WTC11 (cell line): ENCODE measurements around the gene AKR1B15. TPM values are rescaled to one million over a fixed set of nuclear protein-coding genes. Genes with fewer than 3 reads are reported as not detected.
A peak's percentile ranks its signal among the peaks of the same experiment; 100 is the strongest.

Experiments
- ATAC-seq: fragments of 200-7000 bp; cut with Tn5 transposase; 2 replicates; pipeline ENCODE4 v1.10.0; 2021; ENCODE audit warnings: mild to moderate bottlenecking, moderate library complexity
- CTCF ChIA-PET: fragments of 300-600 bp; sonication (Branson Sonifier 250); formaldehyde crosslinking; loops from one replicate; lab custom pipeline; 2021; ENCODE audit warnings: antibody characterized with exemption; lab: Charles Lee
- POLR2A ChIA-PET: fragments of 350-600 bp; sonication (Branson Sonifier 250); formaldehyde crosslinking; loops from one replicate; lab custom pipeline; 2021; ENCODE audit warnings: antibody characterized with exemption; lab: Charles Lee
- DNase-seq: peaks from one replicate; pipeline ENCODE4 v3.0.0; 2021; ENCODE audit warnings: low spot score
- H3K27ac Mint-ChIP-seq: 2 replicates; pipeline ENCODE4 v1.8.0; 2021; ENCODE audit warnings: mixed read lengths
- H3K27me3 Mint-ChIP-seq: 2 replicates; pipeline ENCODE4 v1.8.0; 2021; ENCODE audit warnings: low read depth, mild to moderate bottlenecking, moderate library complexity, mixed read lengths
- H3K36me3 Mint-ChIP-seq: 2 replicates; pipeline ENCODE4 v1.8.0; 2021; ENCODE audit warnings: mixed read lengths
- H3K4me1 Mint-ChIP-seq: 2 replicates; pipeline ENCODE4 v1.8.0; 2022; ENCODE audit warnings: mixed read lengths
- H3K4me3 Mint-ChIP-seq: 2 replicates; pipeline ENCODE4 v1.8.0; 2021; ENCODE audit warnings: mild to moderate bottlenecking, moderate library complexity, mixed read lengths
- H3K9me3 Mint-ChIP-seq: 2 replicates; pipeline ENCODE4 v1.8.0; 2021; ENCODE audit warnings: mixed read lengths
- EMX1 ChIP-seq: fragments of 250-450 bp; sonication (Bioruptor Pico); IDR thresholded peaks from 2 replicates; pipeline ENCODE4 v1.8.0; 2021; ENCODE audit warnings: mild to moderate bottlenecking
- ESRRA ChIP-seq: sonication (generic); formaldehyde crosslinking; IDR thresholded peaks from 2 replicates; pipeline ENCODE4 v1.8.1; 2022; ENCODE audit warnings: mild to moderate bottlenecking, missing genetic modification reagents, borderline replicate concordance
- ETV6 ChIP-seq: sonication (generic); formaldehyde crosslinking; IDR thresholded peaks from 2 replicates; pipeline ENCODE4 v1.8.1; 2022; ENCODE audit warnings: mild to moderate bottlenecking, missing genetic modification reagents
- FOXK1 ChIP-seq: sonication (generic); formaldehyde crosslinking; IDR thresholded peaks from 2 replicates; pipeline ENCODE4 v1.8.0; 2022; ENCODE audit warnings: mild to moderate bottlenecking, moderate library complexity, missing genetic modification reagents
- HMGA2 ChIP-seq: fragments of 250-450 bp; sonication (Bioruptor Pico); IDR thresholded peaks from 2 replicates; pipeline ENCODE4 v1.4.0; 2021; ENCODE audit warnings: mild to moderate bottlenecking, moderate library complexity
- MXD4 ChIP-seq: fragments of 250-450 bp; sonication (Bioruptor Pico); IDR thresholded peaks from 2 replicates; pipeline ENCODE4 v1.8.0; 2021; ENCODE audit warnings: mild to moderate bottlenecking, moderate library complexity, borderline replicate concordance
- NFE2L1 ChIP-seq: sonication (generic); formaldehyde crosslinking; IDR thresholded peaks from 2 replicates; pipeline ENCODE4 v1.8.1; 2023; ENCODE audit warnings: missing genetic modification reagents
- NR2C2 ChIP-seq: sonication (generic); formaldehyde crosslinking; IDR thresholded peaks from 2 replicates; pipeline ENCODE4 v1.8.0; 2022; ENCODE audit warnings: mild to moderate bottlenecking, missing genetic modification reagents
- RELA ChIP-seq: sonication (generic); formaldehyde crosslinking; IDR thresholded peaks from 2 replicates; pipeline ENCODE4 v1.8.1; 2022; ENCODE audit warnings: missing genetic modification reagents, mild to moderate bottlenecking, borderline replicate concordance
- ZNF121 ChIP-seq: sonication (generic); formaldehyde crosslinking; IDR thresholded peaks from 2 replicates; pipeline ENCODE4 v1.8.0; 2023; ENCODE audit warnings: missing genetic modification reagents
- total RNA-seq: library from RNA; stranded (reverse); gene quantifications from 3 replicates; pipeline ENCODE4 v1.2.3, GENCODE V29; 2021
- TF ChIP-seq, protein P1 (sequence below): fragments of 250-450 bp; sonication (Bioruptor Pico); IDR thresholded peaks from 2 replicates; pipeline ENCODE4 v1.9.0; 2021; ENCODE audit warnings: mild to moderate bottlenecking
- TF ChIP-seq, protein P2 (sequence below): sonication (generic); formaldehyde crosslinking; IDR thresholded peaks from 2 replicates; pipeline ENCODE4 v1.8.1; 2023; ENCODE audit warnings: mild to moderate bottlenecking, missing genetic modification reagents, moderate library complexity
- TF ChIP-seq, protein P3 (sequence below): fragments of 250-450 bp; sonication (Bioruptor Pico); conservative IDR thresholded peaks from 2 replicates; pipeline ENCODE4 v1.9.0; 2021; ENCODE audit warnings: mild to moderate bottlenecking
- TF ChIP-seq, protein P4 (sequence below): sonication (generic); formaldehyde crosslinking; IDR thresholded peaks from 2 replicates; pipeline ENCODE4 v1.8.1; 2023; ENCODE audit warnings: mild to moderate bottlenecking, missing genetic modification reagents, moderate library complexity
- TF ChIP-seq, protein P5 (sequence below): fragments of 250-450 bp; sonication (Bioruptor Pico); IDR thresholded peaks from 2 replicates; pipeline ENCODE4 v1.8.0; 2021; ENCODE audit warnings: mild to moderate bottlenecking
- TF ChIP-seq, protein P6 (sequence below): sonication (generic); formaldehyde crosslinking; IDR thresholded peaks from 2 replicates; pipeline ENCODE4 v1.8.0; 2023; ENCODE audit warnings: mild to moderate bottlenecking, missing genetic modification reagents

AKR1B15 gene
- total RNA-seq, 1 experiment from 2014 or later, result not detected

DNA sequence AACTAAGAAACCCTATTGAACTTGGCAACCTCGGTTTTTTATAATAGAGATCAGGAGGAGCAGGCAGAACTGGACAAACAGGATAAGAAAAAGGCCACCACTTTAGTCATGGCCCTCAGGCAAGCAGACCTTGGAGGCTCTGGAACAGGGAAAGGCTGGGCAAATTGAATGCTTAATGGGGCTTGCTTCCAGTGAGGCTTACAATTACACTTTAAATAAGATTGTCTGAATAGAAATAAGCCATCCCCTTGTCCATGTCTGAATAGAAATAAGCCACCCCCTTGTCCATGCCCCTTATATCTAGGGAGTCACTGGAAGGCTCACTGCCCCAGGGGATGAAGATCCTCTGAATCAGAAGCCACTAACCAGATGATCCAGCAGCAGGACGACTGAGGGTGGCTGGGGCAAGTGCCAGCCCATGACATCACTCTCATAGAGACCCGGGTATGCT is 40.6 kb downstream of the AKR1B15 start (continued):
- TF ChIP-seq, protein P1, sequence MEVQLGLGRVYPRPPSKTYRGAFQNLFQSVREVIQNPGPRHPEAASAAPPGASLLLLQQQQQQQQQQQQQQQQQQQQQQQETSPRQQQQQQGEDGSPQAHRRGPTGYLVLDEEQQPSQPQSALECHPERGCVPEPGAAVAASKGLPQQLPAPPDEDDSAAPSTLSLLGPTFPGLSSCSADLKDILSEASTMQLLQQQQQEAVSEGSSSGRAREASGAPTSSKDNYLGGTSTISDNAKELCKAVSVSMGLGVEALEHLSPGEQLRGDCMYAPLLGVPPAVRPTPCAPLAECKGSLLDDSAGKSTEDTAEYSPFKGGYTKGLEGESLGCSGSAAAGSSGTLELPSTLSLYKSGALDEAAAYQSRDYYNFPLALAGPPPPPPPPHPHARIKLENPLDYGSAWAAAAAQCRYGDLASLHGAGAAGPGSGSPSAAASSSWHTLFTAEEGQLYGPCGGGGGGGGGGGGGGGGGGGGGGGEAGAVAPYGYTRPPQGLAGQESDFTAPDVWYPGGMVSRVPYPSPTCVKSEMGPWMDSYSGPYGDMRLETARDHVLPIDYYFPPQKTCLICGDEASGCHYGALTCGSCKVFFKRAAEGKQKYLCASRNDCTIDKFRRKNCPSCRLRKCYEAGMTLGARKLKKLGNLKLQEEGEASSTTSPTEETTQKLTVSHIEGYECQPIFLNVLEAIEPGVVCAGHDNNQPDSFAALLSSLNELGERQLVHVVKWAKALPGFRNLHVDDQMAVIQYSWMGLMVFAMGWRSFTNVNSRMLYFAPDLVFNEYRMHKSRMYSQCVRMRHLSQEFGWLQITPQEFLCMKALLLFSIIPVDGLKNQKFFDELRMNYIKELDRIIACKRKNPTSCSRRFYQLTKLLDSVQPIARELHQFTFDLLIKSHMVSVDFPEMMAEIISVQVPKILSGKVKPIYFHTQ (CRISPR knock-in tag), result no peak
- no peak for TF ChIP-seq ESRRA (CRISPR knock-in tag)
- TF ChIP-seq, protein P2, sequence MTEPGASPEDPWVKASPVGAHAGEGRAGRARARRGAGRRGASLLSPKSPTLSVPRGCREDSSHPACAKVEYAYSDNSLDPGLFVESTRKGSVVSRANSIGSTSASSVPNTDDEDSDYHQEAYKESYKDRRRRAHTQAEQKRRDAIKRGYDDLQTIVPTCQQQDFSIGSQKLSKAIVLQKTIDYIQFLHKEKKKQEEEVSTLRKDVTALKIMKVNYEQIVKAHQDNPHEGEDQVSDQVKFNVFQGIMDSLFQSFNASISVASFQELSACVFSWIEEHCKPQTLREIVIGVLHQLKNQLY (CRISPR knock-in tag), result no peak
- TF ChIP-seq NR2C2 (CRISPR knock-in tag), result no peak

DNA sequence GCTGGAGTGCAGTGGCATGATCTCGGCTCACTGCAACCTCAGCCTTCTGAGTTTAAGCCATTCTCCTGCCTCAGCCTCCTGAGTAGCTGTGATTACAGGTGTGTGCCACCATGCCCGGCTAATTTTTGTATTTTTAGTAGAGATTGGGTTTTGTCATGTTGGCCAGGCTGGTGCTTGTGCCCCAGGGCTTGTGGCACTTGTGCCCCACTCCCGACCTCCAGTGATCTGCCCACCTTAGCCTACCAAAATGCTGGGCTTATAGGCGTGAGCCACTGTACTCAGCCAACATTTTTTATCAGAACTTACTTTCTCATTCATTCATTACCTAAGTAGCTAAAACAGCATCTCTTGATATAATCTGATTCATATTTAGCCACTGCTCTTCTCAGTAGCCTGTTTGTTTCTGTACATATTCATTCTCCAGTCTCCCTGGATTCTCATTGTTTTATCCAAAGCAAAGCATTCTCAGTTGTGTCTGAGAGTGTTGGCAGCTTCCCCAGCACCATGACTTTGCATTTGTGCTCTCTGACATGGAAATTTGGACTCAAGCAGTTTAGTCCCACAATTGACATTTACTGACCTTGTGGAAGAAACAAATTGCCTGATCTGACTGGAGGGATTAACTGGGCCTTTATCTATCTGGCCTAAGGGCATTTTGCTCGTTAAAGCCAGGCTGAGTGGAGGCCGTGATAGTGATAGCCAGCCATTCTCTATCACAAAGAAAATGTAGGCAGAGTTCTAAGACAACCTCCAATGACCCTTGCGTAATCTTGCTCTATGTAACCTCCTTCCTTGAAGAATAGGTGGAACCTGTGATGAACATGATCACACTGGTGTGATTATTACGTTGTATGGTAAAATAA is 44.9 kb downstream of the AKR1B15 start:
- Mint-ChIP-seq H3K27me3 (peaks cover 4% of the 10 kb centered on the region; the same call in 1 of the 2 replicates), H3K36me3 (peaks cover 23% of the 10 kb centered on the region), H3K27ac (no peak overlapping the region), H3K4me3 (no peak overlapping the region), H3K4me1 (no peaks in the 10 kb centered on the region), H3K9me3 (peaks cover 62% of the 10 kb centered on the region)
- no peak for DNase-seq
- CTCF ChIA-PET, result no interaction called here
- POLR2A ChIA-PET, result no interaction called here
- TF ChIP-seq, protein P3, sequence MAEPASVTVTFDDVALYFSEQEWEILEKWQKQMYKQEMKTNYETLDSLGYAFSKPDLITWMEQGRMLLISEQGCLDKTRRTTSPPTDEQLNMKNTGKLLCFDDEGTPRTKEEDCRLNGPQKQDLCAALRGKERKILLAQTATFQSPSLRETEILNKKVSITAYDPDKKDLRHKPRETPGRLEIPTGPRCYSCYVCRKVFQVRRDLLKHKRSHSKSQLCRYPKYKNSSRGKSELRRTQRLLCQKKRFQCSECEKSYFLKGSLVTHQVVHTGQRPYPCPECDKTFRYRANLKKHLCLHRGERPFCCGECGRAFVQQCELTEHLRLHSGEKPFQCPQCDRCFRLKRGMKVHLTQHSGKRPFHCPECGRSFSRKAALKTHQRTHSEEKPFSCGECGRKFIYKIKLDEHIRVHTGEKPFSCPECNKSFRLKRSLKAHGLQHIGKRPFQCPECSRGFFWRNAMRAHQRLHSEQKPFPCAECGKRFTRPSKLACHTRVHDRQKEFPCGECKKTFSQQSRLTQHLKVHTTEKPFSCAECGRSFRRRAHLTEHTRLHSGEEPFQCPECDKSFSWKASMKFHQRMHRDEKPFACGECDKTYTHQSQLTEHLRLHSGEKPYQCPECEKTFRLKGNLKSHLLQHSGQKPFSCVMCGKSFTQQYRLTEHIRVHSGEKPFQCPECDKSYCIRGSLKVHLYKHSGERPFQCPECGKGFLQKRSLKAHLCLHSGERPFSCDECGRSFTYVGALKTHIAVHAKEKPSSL, result no peak
- no peak for TF ChIP-seq ETV6
- no peak for TF ChIP-seq ZNF121 (CRISPR knock-in tag)
- TF ChIP-seq NR2C2 (CRISPR knock-in tag), result no peak
- TF ChIP-seq HMGA2 (CRISPR knock-in tag), result no peak
- ATAC-seq, result no peak

DNA sequence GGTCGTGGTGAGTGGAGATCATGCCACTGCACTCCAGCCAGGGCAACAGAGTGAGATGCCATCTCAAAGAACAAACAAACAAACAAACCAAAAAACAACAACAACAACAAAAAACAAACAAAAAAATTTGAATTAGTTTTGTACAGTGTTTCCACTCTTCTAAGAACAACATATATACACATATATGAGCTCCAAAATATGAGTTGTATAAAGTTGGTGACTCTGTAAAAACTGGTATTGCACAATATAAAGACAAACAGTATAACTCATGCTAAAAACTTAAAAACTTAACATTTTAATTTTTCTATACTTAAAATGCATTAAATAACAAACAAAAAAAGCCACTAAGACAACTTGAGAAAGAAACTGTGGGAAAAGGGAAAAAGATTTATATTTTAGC is 46.0 kb downstream of the AKR1B15 start:
- POLR2A ChIA-PET, result no interaction called here
- TF ChIP-seq, protein P4, sequence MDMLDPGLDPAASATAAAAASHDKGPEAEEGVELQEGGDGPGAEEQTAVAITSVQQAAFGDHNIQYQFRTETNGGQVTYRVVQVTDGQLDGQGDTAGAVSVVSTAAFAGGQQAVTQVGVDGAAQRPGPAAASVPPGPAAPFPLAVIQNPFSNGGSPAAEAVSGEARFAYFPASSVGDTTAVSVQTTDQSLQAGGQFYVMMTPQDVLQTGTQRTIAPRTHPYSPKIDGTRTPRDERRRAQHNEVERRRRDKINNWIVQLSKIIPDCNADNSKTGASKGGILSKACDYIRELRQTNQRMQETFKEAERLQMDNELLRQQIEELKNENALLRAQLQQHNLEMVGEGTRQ, result no peak
- TF ChIP-seq RELA (CRISPR knock-in tag), result no peak
- no peak for TF ChIP-seq EMX1 (CRISPR knock-in tag)
- ATAC-seq (no peak), DNase-seq (no peak)
- Mint-ChIP-seq H3K4me3 (no peak overlapping the region), H3K36me3 (peaks cover 24% of the 10 kb centered on the region), H3K27me3 (peaks cover 4% of the 10 kb centered on the region), H3K4me1 (no peaks in the 10 kb centered on the region), H3K27ac (no peak overlapping the region), H3K9me3 (peaks cover 57% of the 10 kb centered on the region)
- CTCF ChIA-PET, result no interaction called here

DNA sequence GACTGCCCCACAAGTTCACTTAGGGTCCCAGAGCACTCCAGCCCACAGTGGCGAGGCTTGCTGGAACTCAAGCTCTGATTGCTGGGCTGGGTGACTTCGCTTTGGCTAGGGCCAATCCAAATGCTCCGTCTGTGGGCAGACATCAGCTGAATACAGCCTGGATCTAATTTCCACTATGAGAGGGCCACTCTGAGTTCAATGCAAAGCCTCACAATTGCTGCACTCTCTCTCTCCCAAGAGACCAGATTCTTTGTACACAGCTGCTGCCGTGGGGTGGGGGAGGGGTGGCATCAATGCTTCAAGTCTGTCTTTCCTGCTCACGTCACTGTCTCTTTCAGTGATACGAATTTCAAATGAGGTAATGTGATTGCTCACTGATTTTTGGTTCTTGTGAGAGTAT is 50.5 kb downstream of the AKR1B15 start:
- ATAC-seq (peak; percentile 69), DNase-seq (no peak)
- Mint-ChIP-seq H3K4me3 (no peak overlapping the region), H3K9me3 (peaks cover 23% of the 10 kb centered on the region), H3K4me1 (no peaks in the 10 kb centered on the region), H3K27me3 (no peaks in the 10 kb centered on the region; the same call in 1 of the 2 replicates), H3K27ac (no peak overlapping the region), H3K36me3 (peaks cover 6% of the 10 kb centered on the region)
- CTCF ChIA-PET, result interaction anchor here (1.7 to 1.8 kb wide), 2 partner anchors 52 to 85 kb away, joined by 4 to 8 read pairs; no protein-coding TSS in a partner anchor
- POLR2A ChIA-PET, result interaction anchor here (0.7 kb wide), 1 partner anchor 242 kb away, joined by 11 read pairs; no protein-coding TSS in a partner anchor
- TF ChIP-seq, protein P5, sequence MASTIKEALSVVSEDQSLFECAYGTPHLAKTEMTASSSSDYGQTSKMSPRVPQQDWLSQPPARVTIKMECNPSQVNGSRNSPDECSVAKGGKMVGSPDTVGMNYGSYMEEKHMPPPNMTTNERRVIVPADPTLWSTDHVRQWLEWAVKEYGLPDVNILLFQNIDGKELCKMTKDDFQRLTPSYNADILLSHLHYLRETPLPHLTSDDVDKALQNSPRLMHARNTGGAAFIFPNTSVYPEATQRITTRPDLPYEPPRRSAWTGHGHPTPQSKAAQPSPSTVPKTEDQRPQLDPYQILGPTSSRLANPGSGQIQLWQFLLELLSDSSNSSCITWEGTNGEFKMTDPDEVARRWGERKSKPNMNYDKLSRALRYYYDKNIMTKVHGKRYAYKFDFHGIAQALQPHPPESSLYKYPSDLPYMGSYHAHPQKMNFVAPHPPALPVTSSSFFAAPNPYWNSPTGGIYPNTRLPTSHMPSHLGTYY, result no peak
- TF ChIP-seq, protein P6, sequence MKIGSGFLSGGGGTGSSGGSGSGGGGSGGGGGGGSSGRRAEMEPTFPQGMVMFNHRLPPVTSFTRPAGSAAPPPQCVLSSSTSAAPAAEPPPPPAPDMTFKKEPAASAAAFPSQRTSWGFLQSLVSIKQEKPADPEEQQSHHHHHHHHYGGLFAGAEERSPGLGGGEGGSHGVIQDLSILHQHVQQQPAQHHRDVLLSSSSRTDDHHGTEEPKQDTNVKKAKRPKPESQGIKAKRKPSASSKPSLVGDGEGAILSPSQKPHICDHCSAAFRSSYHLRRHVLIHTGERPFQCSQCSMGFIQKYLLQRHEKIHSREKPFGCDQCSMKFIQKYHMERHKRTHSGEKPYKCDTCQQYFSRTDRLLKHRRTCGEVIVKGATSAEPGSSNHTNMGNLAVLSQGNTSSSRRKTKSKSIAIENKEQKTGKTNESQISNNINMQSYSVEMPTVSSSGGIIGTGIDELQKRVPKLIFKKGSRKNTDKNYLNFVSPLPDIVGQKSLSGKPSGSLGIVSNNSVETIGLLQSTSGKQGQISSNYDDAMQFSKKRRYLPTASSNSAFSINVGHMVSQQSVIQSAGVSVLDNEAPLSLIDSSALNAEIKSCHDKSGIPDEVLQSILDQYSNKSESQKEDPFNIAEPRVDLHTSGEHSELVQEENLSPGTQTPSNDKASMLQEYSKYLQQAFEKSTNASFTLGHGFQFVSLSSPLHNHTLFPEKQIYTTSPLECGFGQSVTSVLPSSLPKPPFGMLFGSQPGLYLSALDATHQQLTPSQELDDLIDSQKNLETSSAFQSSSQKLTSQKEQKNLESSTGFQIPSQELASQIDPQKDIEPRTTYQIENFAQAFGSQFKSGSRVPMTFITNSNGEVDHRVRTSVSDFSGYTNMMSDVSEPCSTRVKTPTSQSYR, result no peak
- TF ChIP-seq NFE2L1 (CRISPR knock-in tag) (no peak), MXD4 (CRISPR knock-in tag) (no peak), FOXK1 (CRISPR knock-in tag) (no peak)
